Calu3 (cell line): ENCODE results near the gene TMA7B. TPM values are rescaled to one million over a fixed set of nuclear protein-coding genes. Genes with fewer than 3 reads are reported as not detected.

Source experiments
- BruUV-seq: library from RNA; stranded (reverse); fragments of 400-500 nt; replicated peaks from 2 replicates; lab custom pipeline; 2021; lab: Mats Ljungman, UMichigan
- CTCF ChIA-PET: fragments of 300-600 bp; sonication (Branson Sonifier 250); formaldehyde crosslinking; loops from one replicate; lab custom pipeline; 2022; ENCODE audit warnings: antibody characterized with exemption; lab: Charles Lee
- DNase-seq: peaks from one replicate; pipeline ENCODE4 v3.0.0; 2022
- H3K27ac Mint-ChIP-seq: one replicate; pipeline ENCODE4 v1.8.0; 2022; ENCODE audit warnings: mixed read lengths; ENCODE audit not compliant: unreplicated experiment
- H3K27me3 Mint-ChIP-seq: one replicate; pipeline ENCODE4 v1.8.0; 2022; ENCODE audit warnings: mixed read lengths; ENCODE audit not compliant: unreplicated experiment
- H3K36me3 Mint-ChIP-seq: one replicate; pipeline ENCODE4 v1.8.0; 2022; ENCODE audit warnings: mild to moderate bottlenecking, moderate library complexity, mixed read lengths; ENCODE audit not compliant: insufficient read depth, unreplicated experiment
- H3K4me1 Mint-ChIP-seq: one replicate; pipeline ENCODE4 v1.8.0; 2022; ENCODE audit warnings: mild to moderate bottlenecking, low read depth, mixed read lengths; ENCODE audit not compliant: unreplicated experiment
- H3K4me3 Mint-ChIP-seq: one replicate; pipeline ENCODE4 v1.8.0; 2022; ENCODE audit warnings: mild to moderate bottlenecking, low read depth, moderate library complexity, mixed read lengths; ENCODE audit not compliant: unreplicated experiment
- H3K9me3 Mint-ChIP-seq: one replicate; pipeline ENCODE4 v1.8.0; 2022; ENCODE audit warnings: low read depth, mixed read lengths; ENCODE audit not compliant: unreplicated experiment
- CTCF ChIP-seq: fragments of 200-600 bp; IDR thresholded peaks from one replicate; pipeline ENCODE4 v1.8.0; 2022; ENCODE audit warnings: antibody characterized with exemption; ENCODE audit not compliant: unreplicated experiment
- intact Hi-C: fragments of 100-400 bp; cut with micrococcal nuclease; formaldehyde crosslinking; loops from one replicate; pipeline ENCODE4 v1.10.0; 2022; ENCODE audit not compliant: unreplicated experiment
- total RNA-seq: library from RNA; stranded (reverse); gene quantifications from 2 replicates; pipeline ENCODE4 v1.2.3, GENCODE V29; 2022

The TMA7B gene
- total RNA-seq, 1 experiment from 2014 or later = not detected

- intact Hi-C loops = no loop called here
- BruUV-seq = no TSS peak
- Mint-ChIP-seq H3K9me3 (no peaks in the 10 kb centered on the region), H3K36me3 (no peaks in the 10 kb centered on the region), H3K4me1 (no peaks in the 10 kb centered on the region), H3K27me3 (peaks cover 65% of the 10 kb centered on the region), H3K4me3 (no peak overlapping the region), H3K27ac (no peak overlapping the region)
- CTCF ChIA-PET = no interaction called here
- DNase-seq = no peak
- TF ChIP-seq CTCF = no peak
Measured at GRCh38 chr22:39925273-39925672, 34.9 kb upstream of the TMA7B start.

GRCh38 chr22:39925909-39926679 is 34.1 kb upstream of the TMA7B start:
- Mint-ChIP-seq H3K4me1 (no peaks in the 10 kb centered on the region), H3K27me3 (peaks cover 56% of the 10 kb centered on the region), H3K36me3 (no peaks in the 10 kb centered on the region), H3K27ac (no peak overlapping the region), H3K4me3 (no peak overlapping the region), H3K9me3 (no peaks in the 10 kb centered on the region)
- BruUV-seq = no TSS peak
- intact Hi-C loops = no loop called here
- DNase-seq = no peak
- no peak for TF ChIP-seq CTCF
- CTCF ChIA-PET = interaction anchor here (0.5 to 0.7 kb wide), 4 partner anchors 11 to 746 kb away, joined by 3 to 4 read pairs (median 3); no protein-coding TSS in a partner anchor

GRCh38 chr22:39926753-39927152 is 33.4 kb upstream of the TMA7B start:
- H3K27me3 Mint-ChIP-seq = peaks cover 50% of the 10 kb centered on the region
- DNase-seq = no peak
- H3K9me3 Mint-ChIP-seq = no peaks in the 10 kb centered on the region
- BruUV-seq = no TSS peak
- H3K36me3 Mint-ChIP-seq = no peaks in the 10 kb centered on the region
- H3K27ac Mint-ChIP-seq = no peak overlapping the region
- CTCF ChIA-PET = interaction anchor here (0.5 to 0.7 kb wide), 2 partner anchors 641 to 747 kb away, joined by 3 read pairs; no protein-coding TSS in a partner anchor
- intact Hi-C loops = no loop called here
- TF ChIP-seq CTCF = no peak
- no peaks in the 10 kb centered on the region for H3K4me1 Mint-ChIP-seq
- H3K4me3 Mint-ChIP-seq = no peak overlapping the region

GRCh38 chr22:39927544-39927943 is 32.7 kb upstream of the TMA7B start:
- no peaks in the 10 kb centered on the region for H3K36me3 Mint-ChIP-seq
- no peak overlapping the region for H3K27ac Mint-ChIP-seq
- CTCF ChIA-PET = interaction anchor here (1.4 kb wide), 1 partner anchor 97 kb away, joined by 3 read pairs; no protein-coding TSS in a partner anchor
- peak; percentile 20 for TF ChIP-seq CTCF
- H3K27me3 Mint-ChIP-seq = peaks cover 43% of the 10 kb centered on the region
- no TSS peak for BruUV-seq
- no peaks in the 10 kb centered on the region for H3K9me3 Mint-ChIP-seq
- intact Hi-C loops = no loop called here
- no peak overlapping the region for H3K4me3 Mint-ChIP-seq
- DNase-seq = no peak
- no peaks in the 10 kb centered on the region for H3K4me1 Mint-ChIP-seq
